Ramos (cell line): Measurements from ENCODE around the gene CADPS.
"Not testable (repeated sequence)": the region's sequence is repeated elsewhere in the genome, so short reads cannot be mapped to it uniquely, and the experiment has no call there.

Experiments used
- in situ Hi-C: fragments of 300-500 bp; cut with MboI; formaldehyde crosslinking; loops from one replicate; pipeline ENCODE4 v1.14.3; 2022; ENCODE audit warnings: low sequenced_read_pairs; ENCODE audit not compliant: unreplicated experiment

The CADPS gene

GRCh38 chr3:62607287-62608029, 267.8 kb downstream of the CADPS start:
- in situ Hi-C loops, result no loop called here

- in situ Hi-C loops, result no loop called here
These were observed 269.7 kb downstream of the CADPS start for GRCh38 chr3:62605413-62606068.

GRCh38 chr3:62604751-62605351, 270.4 kb downstream of the CADPS start:
- in situ Hi-C loops, result no loop called here

- in situ Hi-C loops, result no loop called here
These were observed 270.9 kb downstream of the CADPS start for GRCh38 chr3:62604298-62604697.

- in situ Hi-C loops, result no loop called here
These were observed 272.2 kb downstream of the CADPS start for GRCh38 chr3:62602987-62603386.

- in situ Hi-C loops, result no loop called here
These were observed 273.0 kb downstream of the CADPS start for GRCh38 chr3:62602129-62602770.

- in situ Hi-C loops, result no loop called here
These were observed 273.8 kb downstream of the CADPS start for GRCh38 chr3:62601238-62602070.

GRCh38 chr3:62600033-62600432, 275.2 kb downstream of the CADPS start:
- in situ Hi-C loops, result no loop called here

- in situ Hi-C loops, result no loop called here
These were observed 277.7 kb downstream of the CADPS start for GRCh38 chr3:62597491-62597890.

- in situ Hi-C loops, result no loop called here
These were observed 282.8 kb downstream of the CADPS start for GRCh38 chr3:62592408-62592807.

GRCh38 chr3:62589078-62589477, 286.1 kb downstream of the CADPS start:
- in situ Hi-C loops, result no loop called here

- in situ Hi-C loops, result no loop called here
These were observed 287.6 kb downstream of the CADPS start for GRCh38 chr3:62587579-62588031.

- in situ Hi-C loops, result no loop called here
These were observed 288.0 kb downstream of the CADPS start for GRCh38 chr3:62587169-62587568.

- in situ Hi-C loops, result no loop called here
These were observed 288.9 kb downstream of the CADPS start for GRCh38 chr3:62586356-62586755.

- in situ Hi-C loops, result no loop called here
These were observed 289.4 kb downstream of the CADPS start for GRCh38 chr3:62585861-62586260.

- in situ Hi-C loops, result no loop called here
These were observed 290.6 kb downstream of the CADPS start for GRCh38 chr3:62584636-62585035.

GRCh38 chr3:62582495-62583172, 292.6 kb downstream of the CADPS start:
- in situ Hi-C loops, result no loop called here

GRCh38 chr3:62580485-62580884, 294.7 kb downstream of the CADPS start:
- in situ Hi-C loops, result not testable (repeated sequence)

- in situ Hi-C loops, result no loop called here
These were observed 298.1 kb downstream of the CADPS start for GRCh38 chr3:62577153-62577552.
